Sigmoid colon (tissue), 7 donors: ENCODE measurements around the gene PER2. TPM values are rescaled to one million over a fixed set of nuclear protein-coding genes. Genes with fewer than 3 reads are reported as not detected.

Experiments used
- DNase-seq: peaks from one replicate; pipeline ENCODE4 v3.0.0-alpha.2; 2019
- H3K27ac ChIP-seq, 4 donors: fragments of 200-600 bp; sonication (generic); one replicate each; pipeline ENCODE4 v1.5.1; 2016 to 2019; ENCODE audit warnings: mild to moderate bottlenecking in 1 of 4
- H3K27me3 ChIP-seq, 3 donors: fragments of 200-600 bp; sonication (generic); one replicate each; pipeline ENCODE4 v1.5.1; 2019; ENCODE audit warnings: mild to moderate bottlenecking in 1 of 3
- H3K36me3 ChIP-seq, 4 donors: fragments of 200-600 bp; sonication (generic); one replicate each; pipeline ENCODE4 v1.5.1; 2016 to 2019
- H3K4me1 ChIP-seq, 4 donors: fragments of 200-600 bp; sonication (generic); one replicate each; pipeline ENCODE4 v1.5.1; 2017 to 2019
- H3K4me3 ChIP-seq, 4 donors: fragments of 200-600 bp; sonication (generic); one replicate each; pipeline ENCODE4 v1.5.1; 2017 to 2019; ENCODE audit warnings: mild to moderate bottlenecking in 2 of 4, moderate library complexity in 1 of 4
- H3K9me3 ChIP-seq, 4 donors: fragments of 200-600 bp in 3 of 4; sonication (generic) in 3 of 4; one replicate each; pipeline versions ENCODE4 v1.5.1 to v1.6.1; 2013 to 2019
- CTCF ChIP-seq, 4 experiments: fragments of 450-650 bp in 3 of 4; fragments of 200-600 bp in 1 of 4; IDR thresholded peaks; one replicate each; pipeline ENCODE4 v1.5.1; 2016 to 2019; ENCODE audit warnings: antibody characterized with exemption in 4 of 4, mild to moderate bottlenecking in 3 of 4, moderate library complexity in 2 of 4
- EP300 ChIP-seq, 4 donors: sonication (generic); formaldehyde crosslinking; IDR thresholded peaks; one replicate each; pipeline ENCODE4 v1.6.1; 2017; ENCODE audit warnings: antibody characterized with exemption in 4 of 4
- POLR2A ChIP-seq, 2 donors: fragments of 450-650 bp; IDR thresholded peaks; one replicate each; pipeline ENCODE4 v1.6.1; 2016; ENCODE audit warnings: antibody characterized with exemption in 2 of 2, mild to moderate bottlenecking in 2 of 2, moderate library complexity in 2 of 2
- POLR2AphosphoS5 ChIP-seq, 4 donors: sonication (generic); formaldehyde crosslinking; IDR thresholded peaks; one replicate each; pipeline ENCODE4 v1.6.1; 2017; ENCODE audit warnings: antibody characterized with exemption in 4 of 4
- WGBS, 2 donors: extraction: QIAGEN DNeasy Blood & Tissue Kit; methylation state at CpG; one replicate each; pipeline ENCODE4 v1.1.7; 2013; 5-methylcytosine and 5-hydroxymethylcytosine counted together
- intact Hi-C: fragments of 100-400 bp; cut with DNase I; formaldehyde crosslinking; loops from one replicate; pipeline ENCODE4 v1.15.1; 2023
- polyA plus RNA-seq, 3 donors: library from polyadenylated mRNA; stranded (reverse); fragments of 200-250 nt; gene quantifications; one replicate each; pipeline ENCODE4 v1.2.3, GENCODE V29; 2013
- total RNA-seq, 4 donors: library from RNA; depleted of rRNA; stranded (reverse); fragments of >200 nt; gene quantifications; one replicate each; pipeline ENCODE4 v1.1.0, GENCODE V29; 2016
- donor health status: healthy with polysubstance abuse.
- donor health status: Bipolar disorder and iron deficiency.
- donor health status: healthy.

The PER2 gene
- total and polyA plus RNA-seq, 7 donors: 3.7 to 11.8 (median 7.7) TPM

- DNase-seq: no peak
- peaks cover 5 to 35% (median 9%) of the 10 kb centered on the region in 4 donors for H3K36me3 ChIP-seq
- H3K27me3 ChIP-seq: no peaks in the 10 kb centered on the region
- intact Hi-C loops: no loop called here
- H3K4me1 ChIP-seq: peaks cover 0 to 41% (median 37%) of the 10 kb centered on the region in 4 donors
- H3K27ac ChIP-seq: peak overlapping the region in 2 of 4 donors; percentile 77 to 83
- TF ChIP-seq POLR2A (IDR thresholded peaks at IDR 0.05) (no peak), EP300 (IDR thresholded peaks at IDR 0.05) (no peak), CTCF (IDR thresholded peaks at IDR 0.05) (no peak), POLR2AphosphoS5 (IDR thresholded peaks at IDR 0.05) (no peak)
- H3K4me3 ChIP-seq: no peak overlapping the region
- WGBS, 2 donors: 77 to 84% methylated on average over 5 of the region's 5 CpGs
- H3K9me3 ChIP-seq: no peaks in the 10 kb centered on the region
Observed at GRCh38 chr2:238244151-238244550, 44.3 kb downstream of the PER2 start.

GRCh38 chr2:238243496-238244076, 44.8 kb downstream of the PER2 start:
- WGBS, 2 donors: 42 to 80% methylated on average over 10 of the region's 10 CpGs
- peaks cover 0 to 47% (median 41%) of the 10 kb centered on the region in 4 donors for H3K4me1 ChIP-seq
- DNase-seq: no peak
- H3K9me3 ChIP-seq: no peaks in the 10 kb centered on the region
- peak in 1 of 4 experiments; percentile 9 for TF ChIP-seq CTCF (IDR thresholded peaks at IDR 0.05)
- no peak for TF ChIP-seq EP300 (IDR thresholded peaks at IDR 0.05)
- peaks cover 5 to 35% (median 9%) of the 10 kb centered on the region in 4 donors for H3K36me3 ChIP-seq
- intact Hi-C loops: no loop called here
- no peak overlapping the region for H3K4me3 ChIP-seq
- H3K27me3 ChIP-seq: no peaks in the 10 kb centered on the region
- H3K27ac ChIP-seq: peak overlapping the region; percentile 32 to 83 (median 68)

- intact Hi-C loops: no loop called here
- TF ChIP-seq POLR2AphosphoS5 (IDR thresholded peaks at IDR 0.05) (peak in 2 of 4 donors; percentile 9 to 60), POLR2A (IDR thresholded peaks at IDR 0.05) (no peak)
- H3K36me3 ChIP-seq: peaks cover under 1 to 30% (median 9%) of the 10 kb centered on the region in 4 donors
- no peaks in the 10 kb centered on the region for H3K27me3 ChIP-seq
- 31 to 56% methylated on average over 7 of the region's 7 CpGs for WGBS, 2 donors
- no peaks in the 10 kb centered on the region for H3K9me3 ChIP-seq
- H3K27ac ChIP-seq: peak overlapping the region; percentile 32 to 83 (median 68)
- H3K4me3 ChIP-seq: no peak overlapping the region
- peaks cover 0 to 48% (median 43%) of the 10 kb centered on the region in 4 donors for H3K4me1 ChIP-seq
- DNase-seq: peak; percentile 86
Observed at GRCh38 chr2:238242731-238243495, 45.5 kb downstream of the PER2 start.

- intact Hi-C loops: no loop called here
- TF ChIP-seq CTCF (IDR thresholded peaks at IDR 0.05) (no peak), EP300 (IDR thresholded peaks at IDR 0.05) (no peak), POLR2A (IDR thresholded peaks at IDR 0.05) (no peak), POLR2AphosphoS5 (IDR thresholded peaks at IDR 0.05) (no peak)
- peak overlapping the region in 3 of 4 donors; percentile 58 to 83 (median 77) for H3K27ac ChIP-seq
- no peaks in the 10 kb centered on the region for H3K27me3 ChIP-seq
- H3K4me1 ChIP-seq: peaks cover 0 to 48% (median 43%) of the 10 kb centered on the region in 4 donors
- no peaks in the 10 kb centered on the region for H3K9me3 ChIP-seq
- peaks cover 0 to 21% (median 9%) of the 10 kb centered on the region in 4 donors for H3K36me3 ChIP-seq
- H3K4me3 ChIP-seq: no peak overlapping the region
- DNase-seq: no peak
- WGBS, 2 donors: 63 to 73% methylated on average over 2 of the region's 2 CpGs
Observed at GRCh38 chr2:238241970-238242369, 46.4 kb downstream of the PER2 start.
